ENCODE results near the gene TMEM225. TPM values are rescaled to one million over a fixed set of nuclear protein-coding genes. Genes with fewer than 3 reads are reported as not detected.

The TMEM225 gene
- polyA plus RNA-seq, 1 donor (not counting 4 experiments of a cell fraction or from before 2014, with no cell fraction given) = not detected

GRCh38 chr11:123920943-123921342 lies 35.5 kb upstream of the TMEM225 start:
- H3K4me2 ChIP-seq (ENCODE audit: control insufficient read depth, extremely low read depth, insufficient read depth, low read depth, low read length) = no peak overlapping the region
- H3K9me3 ChIP-seq (ENCODE audit: control insufficient read depth, low read depth, low read length) = no peaks in the 10 kb centered on the region
- no peak overlapping the region for H3K27ac ChIP-seq (ENCODE audit: control insufficient read depth, insufficient read depth, low read length)
- no peak overlapping the region for H2AFZ ChIP-seq (ENCODE audit: control insufficient read depth, low read length)
- no peak for TF ChIP-seq EZH2 (IDR thresholded peaks at IDR 0.05; ENCODE audit: low read length)
- no peak for TF ChIP-seq CTCF (optimal IDR thresholded peaks at IDR 0.05 in 1 of 3, IDR thresholded peaks at IDR 0.05 in 1 of 3, conservative IDR thresholded peaks at IDR 0.05 in 1 of 3; ENCODE audit: extremely low read depth in 1 of 3, insufficient read depth in 2 of 3, low read length in 3 of 3)
- no peak overlapping the region for H3K4me3 ChIP-seq (ENCODE audit: control insufficient read depth in 2 of 3, extremely low read depth in 1 of 3, insufficient read depth in 2 of 3, low read depth in 1 of 3, low read length in 3 of 3)
- H3K27me3 ChIP-seq (ENCODE audit: control insufficient read depth, extremely low read depth, insufficient read depth, low read length) = no peaks in the 10 kb centered on the region
- H3K79me2 ChIP-seq (ENCODE audit: control insufficient read depth, insufficient read depth, low read length) = no peaks in the 10 kb centered on the region
- H3K36me3 ChIP-seq (ENCODE audit: control insufficient read depth in 2 of 2, extremely low read depth in 1 of 2, insufficient read depth in 2 of 2, low read length in 2 of 2) = no peaks in the 10 kb centered on the region
- FAIRE-seq (no peak), DNase-seq (ENCODE audit: low read depth, low spot score) (no peak)
- no peak overlapping the region for H3K9ac ChIP-seq (ENCODE audit: control insufficient read depth, extremely low read depth, insufficient read depth, low read length)
- no peaks in the 10 kb centered on the region for H3K4me1 ChIP-seq (ENCODE audit: control insufficient read depth, extremely low read depth, insufficient read depth, low read length)
- dilution Hi-C loops (cut with MboI; ENCODE audit: extremely low pct_ligation_motif_present, low sequenced_read_pairs) = no loop called here
- no peaks in the 10 kb centered on the region for H4K20me1 ChIP-seq (ENCODE audit: control insufficient read depth, extremely low read depth, insufficient read depth, low read length)
- H3K9me1 ChIP-seq (ENCODE audit: control insufficient read depth, extremely low read depth, insufficient read depth, low read length) = no peaks in the 10 kb centered on the region

GRCh38 chr11:123905826-123906225 lies 20.4 kb upstream of the TMEM225 start:
- FAIRE-seq (no peak), DNase-seq (ENCODE audit: low read depth, low spot score) (no peak)
- Histone ChIP-seq H3K9me3 (ENCODE audit: control insufficient read depth, low read depth, low read length) (no peaks in the 10 kb centered on the region), H3K4me3 (ENCODE audit: control insufficient read depth in 2 of 3, extremely low read depth in 1 of 3, insufficient read depth in 2 of 3, low read depth in 1 of 3, low read length in 3 of 3) (no peak overlapping the region), H4K20me1 (ENCODE audit: control insufficient read depth, extremely low read depth, insufficient read depth, low read length) (no peaks in the 10 kb centered on the region), H2AFZ (ENCODE audit: control insufficient read depth, low read length) (no peak overlapping the region), H3K36me3 (ENCODE audit: control insufficient read depth in 2 of 2, extremely low read depth in 1 of 2, insufficient read depth in 2 of 2, low read length in 2 of 2) (no peaks in the 10 kb centered on the region), H3K9ac (ENCODE audit: control insufficient read depth, extremely low read depth, insufficient read depth, low read length) (no peak overlapping the region), H3K79me2 (ENCODE audit: control insufficient read depth, insufficient read depth, low read length) (no peaks in the 10 kb centered on the region), H3K27me3 (ENCODE audit: control insufficient read depth, extremely low read depth, insufficient read depth, low read length) (no peaks in the 10 kb centered on the region), H3K9me1 (ENCODE audit: control insufficient read depth, extremely low read depth, insufficient read depth, low read length) (no peaks in the 10 kb centered on the region), H3K4me2 (ENCODE audit: control insufficient read depth, extremely low read depth, insufficient read depth, low read depth, low read length) (no peak overlapping the region), H3K27ac (ENCODE audit: control insufficient read depth, insufficient read depth, low read length) (no peak overlapping the region), H3K4me1 (ENCODE audit: control insufficient read depth, extremely low read depth, insufficient read depth, low read length) (no peaks in the 10 kb centered on the region)
- no peak for TF ChIP-seq EZH2 (IDR thresholded peaks at IDR 0.05; ENCODE audit: low read length)
- TF ChIP-seq CTCF (optimal IDR thresholded peaks at IDR 0.05 in 1 of 3, IDR thresholded peaks at IDR 0.05 in 1 of 3, conservative IDR thresholded peaks at IDR 0.05 in 1 of 3; ENCODE audit: extremely low read depth in 1 of 3, insufficient read depth in 2 of 3, low read length in 3 of 3) = no peak
- dilution Hi-C loops (cut with MboI; ENCODE audit: extremely low pct_ligation_motif_present, low sequenced_read_pairs) = no loop called here
